Measurements from ENCODE around the gene HOXA10.

The HOXA10 gene

GRCh38 chr7:27155816-27156507 is 18.2 kb downstream of the HOXA10 start:
- TF ChIP-seq CTCF (IDR thresholded peaks at IDR 0.05; ENCODE audit: low read depth, low read length) (no peak), EZH2phosphoT487 (IDR thresholded peaks at IDR 0.05; ENCODE audit: low read depth) (no peak)
- H2AFZ ChIP-seq (ENCODE audit: low read depth, low read length): no peak overlapping the region
- no peak overlapping the region for H3K9ac ChIP-seq (ENCODE audit: low read length)
- H3K4me2 ChIP-seq (ENCODE audit: low read length): no peak overlapping the region
- H3K4me3 ChIP-seq (ENCODE audit: low read length): no peak overlapping the region
- H3K79me2 ChIP-seq (ENCODE audit: low read length): no peaks in the 10 kb centered on the region
- H3K36me3 ChIP-seq (replicated peaks; ENCODE audit: low read depth, low read length): no peaks in the 10 kb centered on the region
- no peak overlapping the region for H3K27ac ChIP-seq (ENCODE audit: low read length)
- H4K20me1 ChIP-seq (ENCODE audit: insufficient read depth, low read length): no peaks in the 10 kb centered on the region
- H3K4me1 ChIP-seq (ENCODE audit: low read length): 0 out of 2 replicates have a peak, but pooled peaks cover 9% of the 10 kb centered on the region
- no peaks in the 10 kb centered on the region for H3K9me3 ChIP-seq (ENCODE audit: insufficient read depth, low read length)
- H3K27me3 ChIP-seq (ENCODE audit: low read depth, low read length): no peaks in the 10 kb centered on the region

- TF ChIP-seq CTCF (IDR thresholded peaks at IDR 0.05; ENCODE audit: low read depth, low read length) (no peak), EZH2phosphoT487 (IDR thresholded peaks at IDR 0.05; ENCODE audit: low read depth) (no peak)
- H3K4me3 ChIP-seq (ENCODE audit: low read length): no peak overlapping the region
- no peaks in the 10 kb centered on the region for H3K9me3 ChIP-seq (ENCODE audit: insufficient read depth, low read length)
- H2AFZ ChIP-seq (ENCODE audit: low read depth, low read length): no peak overlapping the region
- no peak overlapping the region for H3K27ac ChIP-seq (ENCODE audit: low read length)
- no peaks in the 10 kb centered on the region for H3K36me3 ChIP-seq (replicated peaks; ENCODE audit: low read depth, low read length)
- no peak overlapping the region for H3K9ac ChIP-seq (ENCODE audit: low read length)
- no peaks in the 10 kb centered on the region for H4K20me1 ChIP-seq (ENCODE audit: insufficient read depth, low read length)
- H3K79me2 ChIP-seq (ENCODE audit: low read length): peaks cover under 1% of the 10 kb centered on the region; the same call in 1 of the 2 replicates
- no peaks in the 10 kb centered on the region for H3K27me3 ChIP-seq (ENCODE audit: low read depth, low read length)
- 0 out of 2 replicates have a peak, but pooled peaks cover 7% of the 10 kb centered on the region for H3K4me1 ChIP-seq (ENCODE audit: low read length)
- H3K4me2 ChIP-seq (ENCODE audit: low read length): no peak overlapping the region
These were observed 19.0 kb downstream of the HOXA10 start for GRCh38 chr7:27154901-27155815.

GRCh38 chr7:27154369-27154768 is 19.8 kb downstream of the HOXA10 start:
- TF ChIP-seq CTCF (IDR thresholded peaks at IDR 0.05; ENCODE audit: low read depth, low read length): no peak
- H3K9me3 ChIP-seq (ENCODE audit: insufficient read depth, low read length): no peaks in the 10 kb centered on the region
- H3K36me3 ChIP-seq (replicated peaks; ENCODE audit: low read depth, low read length): no peaks in the 10 kb centered on the region
- no peak overlapping the region for H3K4me2 ChIP-seq (ENCODE audit: low read length)
- peaks cover 9% of the 10 kb centered on the region for H3K79me2 ChIP-seq (ENCODE audit: low read length)
- H4K20me1 ChIP-seq (ENCODE audit: insufficient read depth, low read length): no peaks in the 10 kb centered on the region
- H2AFZ ChIP-seq (ENCODE audit: low read depth, low read length): no peak overlapping the region
- no peaks in the 10 kb centered on the region for H3K27me3 ChIP-seq (ENCODE audit: low read depth, low read length)
- no peak overlapping the region for H3K9ac ChIP-seq (ENCODE audit: low read length)
- H3K4me3 ChIP-seq (ENCODE audit: low read length): no peak overlapping the region
- H3K4me1 ChIP-seq (ENCODE audit: low read length): peaks cover 7% of the 10 kb centered on the region; the same call in 1 of the 2 replicates
- H3K27ac ChIP-seq (ENCODE audit: low read length): no peak overlapping the region

- Histone ChIP-seq H3K27me3 (ENCODE audit: low read depth, low read length) (no peaks in the 10 kb centered on the region), H3K4me3 (ENCODE audit: low read length) (no peak overlapping the region), H2AFZ (ENCODE audit: low read depth, low read length) (no peak overlapping the region), H3K36me3 (replicated peaks; ENCODE audit: low read depth, low read length) (no peaks in the 10 kb centered on the region), H3K9ac (ENCODE audit: low read length) (no peak overlapping the region), H4K20me1 (ENCODE audit: insufficient read depth, low read length) (no peaks in the 10 kb centered on the region), H3K4me1 (ENCODE audit: low read length) (peaks cover 10% of the 10 kb centered on the region; the same call in 1 of the 2 replicates), H3K9me3 (ENCODE audit: insufficient read depth, low read length) (no peaks in the 10 kb centered on the region), H3K79me2 (ENCODE audit: low read length) (peaks cover 12% of the 10 kb centered on the region), H3K4me2 (ENCODE audit: low read length) (no peak overlapping the region), H3K27ac (ENCODE audit: low read length) (no peak overlapping the region)
- TF ChIP-seq CTCF (IDR thresholded peaks at IDR 0.05; ENCODE audit: low read depth, low read length) (no peak), EZH2phosphoT487 (IDR thresholded peaks at IDR 0.05; ENCODE audit: low read depth) (no peak)
These were observed 20.6 kb downstream of the HOXA10 start for GRCh38 chr7:27153526-27153925.
